Purkinje cell (primary cell): Measurements from ENCODE around the gene ATP5F1E. TPM values are rescaled to one million over a fixed set of nuclear protein-coding genes. Genes with fewer than 3 reads are reported as not detected.

ENCODE experiments used
- polyA plus RNA-seq: library from polyadenylated mRNA; unstranded; fragments of >200 nt; fragmentation: Nextera tagmentation; gene quantifications from 2 replicates; pipeline ENCODE4 v1.2.1, GENCODE V29; 2014

The ATP5F1E gene
- 357 and 438 TPM in 2 replicates for polyA plus RNA-seq

DNA sequence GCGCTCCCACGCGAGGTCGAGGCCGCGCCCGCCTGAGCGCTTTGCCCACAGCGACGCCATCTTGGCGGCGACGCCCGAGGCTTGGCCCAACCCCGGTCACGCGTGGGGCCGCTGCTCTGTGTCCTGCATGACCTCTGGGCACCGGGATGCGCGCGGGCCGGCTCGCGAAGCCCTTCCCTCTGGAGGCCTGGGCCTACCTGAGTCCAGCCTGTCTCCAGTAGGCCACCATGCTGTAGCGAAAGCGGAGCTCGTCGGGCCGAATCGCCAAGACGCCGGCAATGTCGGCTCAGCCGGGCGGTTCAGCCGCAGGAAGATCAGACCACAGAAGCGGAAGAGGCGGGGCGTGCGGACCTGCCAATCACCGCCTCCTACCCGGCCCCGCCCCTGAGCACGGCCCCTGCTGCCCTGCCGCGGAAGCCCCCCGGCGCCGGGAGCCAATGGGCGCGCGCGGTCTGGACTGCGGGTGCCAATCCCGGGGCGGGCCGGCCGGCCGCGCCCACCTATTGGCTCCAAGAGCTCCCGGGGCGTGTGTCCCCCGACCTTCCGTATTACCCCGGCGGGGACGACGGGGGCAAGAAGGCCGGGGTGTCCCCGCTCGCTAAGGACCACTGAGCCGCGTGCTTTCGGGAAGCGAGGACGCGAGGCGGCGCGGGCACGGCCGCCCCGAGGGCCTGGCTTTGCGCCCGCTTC is at the start of gene ATP5F1E:
TSS of gene ATP5F1E (minus strand) at position 313 of the 690 bp plus-strand sequence. CDS start at position 229, 84 bp downstream.

DNA sequence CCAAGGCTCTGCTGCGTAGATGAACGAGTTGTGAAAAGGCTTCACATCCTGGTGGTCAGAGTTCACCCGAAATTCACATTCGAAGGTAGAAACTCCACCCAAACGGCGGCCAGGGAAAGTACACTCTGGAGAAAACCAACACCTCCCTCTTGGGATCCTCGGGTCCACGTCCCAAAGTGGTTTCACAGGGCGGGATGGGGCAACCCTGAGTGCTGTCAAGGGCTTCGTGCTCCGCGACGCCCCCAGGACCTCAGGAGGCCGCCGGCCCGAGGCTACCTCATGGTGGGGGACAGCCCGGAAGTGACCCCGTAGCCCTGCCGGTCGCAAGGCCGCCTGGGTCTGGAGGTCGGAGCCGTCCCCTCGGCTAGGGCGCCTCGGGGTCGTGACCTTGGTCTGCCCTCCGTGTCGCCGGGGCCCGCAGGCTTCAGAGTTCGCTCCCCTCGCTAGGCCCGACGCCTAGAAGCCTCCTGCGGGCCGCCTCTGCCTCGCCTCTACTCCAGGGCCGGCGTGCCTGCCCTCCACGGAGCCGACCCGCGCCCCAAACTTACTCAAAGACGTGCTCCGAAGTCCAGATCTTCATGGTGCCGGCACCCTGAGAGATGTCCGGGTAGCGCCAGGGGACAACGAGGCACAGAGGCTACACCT is 10.1 kb upstream of the ATP5F1E start, which contains the start of gene PRELID3B:
TSS of gene PRELID3B (minus strand) at position 636 of the 645 bp plus-strand sequence. CDS start at position 580, 56 bp downstream.

DNA sequence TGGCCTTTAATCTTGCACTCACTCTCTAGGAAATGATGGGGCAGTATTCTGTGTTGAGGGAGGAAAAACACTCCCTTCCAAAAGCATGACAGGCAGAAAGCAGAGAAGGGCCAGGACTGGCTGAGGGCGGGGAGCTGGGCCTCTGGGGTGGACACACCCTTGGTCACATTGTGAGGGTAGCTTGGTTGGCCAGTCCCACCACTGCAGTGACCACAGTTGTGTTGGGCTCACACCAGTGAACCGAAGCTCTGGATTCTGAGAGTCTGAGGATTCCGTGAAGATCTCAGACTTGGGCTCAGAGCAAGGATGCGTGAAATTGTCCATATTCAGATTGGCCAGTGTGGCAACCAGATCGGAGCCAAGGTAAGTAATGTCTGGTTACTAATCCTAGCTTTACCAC is 12.9 kb downstream of the ATP5F1E start, which contains the start of gene TUBB1:
TSS of gene TUBB1 (plus strand) at position 213 of the 400 bp plus-strand sequence. CDS start at position 307, 94 bp downstream.

DNA sequence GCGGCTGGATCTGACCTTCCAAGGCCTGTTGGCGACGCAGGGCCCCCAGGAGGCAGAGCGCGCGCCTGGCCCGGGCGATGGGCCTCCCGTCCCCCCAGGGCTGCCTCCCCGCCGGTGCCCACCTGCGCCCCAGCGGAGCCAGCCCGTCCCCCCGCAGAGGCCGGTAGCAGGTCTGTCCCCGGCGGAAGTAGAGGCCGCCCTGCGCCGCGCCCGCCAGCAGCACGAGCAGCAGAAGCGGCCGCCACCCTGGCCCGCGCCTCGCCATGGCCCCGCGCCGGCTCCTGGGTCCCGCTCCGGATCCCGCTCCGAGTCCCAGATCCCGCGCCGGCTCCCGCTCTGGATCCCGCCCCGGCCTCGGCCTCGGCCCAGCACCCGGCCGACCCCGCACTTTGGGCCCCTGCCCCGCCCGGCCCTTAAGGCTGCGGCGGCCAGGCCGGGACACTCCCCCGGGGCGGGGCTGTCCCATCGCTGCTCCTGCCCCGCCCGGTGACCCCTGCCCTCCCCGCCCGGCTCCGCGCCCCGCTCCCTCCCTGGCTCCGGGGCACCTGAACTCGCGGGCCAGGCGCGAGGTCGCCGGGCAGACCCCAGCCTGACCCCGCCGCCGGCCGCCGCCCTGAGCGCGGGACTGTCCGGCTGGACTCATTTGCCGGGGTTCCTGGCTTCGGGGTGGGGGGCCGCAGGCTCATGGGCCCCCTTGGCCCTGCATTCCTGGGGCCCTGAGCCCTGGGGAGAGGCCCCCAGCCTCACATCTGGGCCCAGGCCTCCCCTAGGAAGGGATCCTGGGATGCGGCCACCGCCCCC is 25.1 kb downstream of the ATP5F1E start, which contains the start of gene CTSZ:
TSS of gene CTSZ (minus strand) at position 391 of the 801 bp plus-strand sequence. CDS start at position 265, 126 bp downstream.

DNA sequence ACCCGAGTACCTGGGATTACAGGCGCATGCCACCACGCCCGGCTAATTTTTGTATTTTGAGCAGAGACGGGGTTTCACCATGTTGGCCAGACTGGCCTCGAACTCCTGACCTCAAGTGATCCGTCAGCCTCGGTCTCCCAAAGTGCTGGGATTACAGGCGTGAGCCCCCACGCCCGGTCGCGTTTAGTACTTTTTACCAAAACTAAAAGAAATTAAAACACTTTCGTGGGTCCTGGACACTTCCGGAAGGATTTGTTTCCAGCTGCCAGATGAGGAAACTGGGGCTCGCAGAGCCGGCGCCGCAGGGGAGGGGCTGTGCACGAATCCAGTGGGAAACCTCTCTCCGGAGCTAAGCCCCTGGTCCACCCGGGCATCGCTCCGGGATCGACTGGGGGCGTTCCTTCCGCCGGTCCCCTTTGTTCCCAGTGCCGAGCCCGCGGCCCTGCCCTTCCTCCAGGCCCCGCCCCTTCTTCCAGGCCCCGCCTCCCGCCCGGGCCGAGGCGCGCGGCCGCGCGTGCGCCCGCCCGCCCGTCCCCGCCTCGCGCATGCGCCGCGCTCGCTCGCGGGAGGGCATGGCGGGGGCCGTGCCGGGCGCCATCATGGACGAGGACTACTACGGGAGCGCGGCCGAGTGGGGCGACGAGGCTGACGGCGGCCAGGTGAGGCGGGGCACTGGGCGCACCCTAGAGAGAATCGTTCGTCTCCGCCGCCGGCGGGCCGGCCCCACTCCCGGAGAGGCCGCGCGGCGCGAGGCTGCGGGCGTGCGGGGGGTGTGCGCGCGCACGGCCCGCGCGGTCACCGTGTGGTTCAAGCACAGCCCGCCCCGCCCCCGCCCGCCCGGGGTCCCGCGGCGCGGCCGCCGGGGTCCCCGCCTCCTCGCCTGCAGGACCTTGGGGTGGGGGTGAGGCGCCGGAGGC is 51.2 kb downstream of the ATP5F1E start, which contains the start of gene NELFCD:
TSS of gene NELFCD (plus strand) at position 546 of the 917 bp plus-strand sequence. CDS start at position 600, 54 bp downstream.

Other genes with a start within 250 kb of the ATP5F1E start
- gene GNAS-AS1, start 181.4 kb downstream of the ATP5F1E start, polyA plus RNA-seq, result not detected in 2 replicates
- gene GNAS, start 179.6 kb downstream of the ATP5F1E start, polyA plus RNA-seq, result 896 and 901 TPM in 2 replicates
- 11.0 and 12.4 TPM in 2 replicates for gene NELFCD, start 51.1 kb downstream of the ATP5F1E start, polyA plus RNA-seq
- gene CTSZ, start 25.1 kb downstream of the ATP5F1E start, polyA plus RNA-seq, result not detected in 2 replicates
- gene TUBB1, start 12.9 kb downstream of the ATP5F1E start, polyA plus RNA-seq, result not detected in 2 replicates
- 12.4 and 21.0 TPM in 2 replicates for gene PRELID3B, start 10.5 kb upstream of the ATP5F1E start, polyA plus RNA-seq
- gene ZNF831, start 131.5 kb upstream of the ATP5F1E start, polyA plus RNA-seq, result 0.67 TPM in 1 of 2 replicates, not detected in the other